Activated CD8-positive, alpha-beta memory T cell treated with anti-CD3 and anti-CD28 coated beads, Interleukin-2, amount 50 U/mL, for 1 hour (primary cell): ENCODE measurements around the gene PRLR.

Experiments
- DNase-seq: peaks from one replicate; pipeline ENCODE4 v3.0.0-alpha.2; 2020; ENCODE audit errors: extremely low read depth

The PRLR gene

DNA sequence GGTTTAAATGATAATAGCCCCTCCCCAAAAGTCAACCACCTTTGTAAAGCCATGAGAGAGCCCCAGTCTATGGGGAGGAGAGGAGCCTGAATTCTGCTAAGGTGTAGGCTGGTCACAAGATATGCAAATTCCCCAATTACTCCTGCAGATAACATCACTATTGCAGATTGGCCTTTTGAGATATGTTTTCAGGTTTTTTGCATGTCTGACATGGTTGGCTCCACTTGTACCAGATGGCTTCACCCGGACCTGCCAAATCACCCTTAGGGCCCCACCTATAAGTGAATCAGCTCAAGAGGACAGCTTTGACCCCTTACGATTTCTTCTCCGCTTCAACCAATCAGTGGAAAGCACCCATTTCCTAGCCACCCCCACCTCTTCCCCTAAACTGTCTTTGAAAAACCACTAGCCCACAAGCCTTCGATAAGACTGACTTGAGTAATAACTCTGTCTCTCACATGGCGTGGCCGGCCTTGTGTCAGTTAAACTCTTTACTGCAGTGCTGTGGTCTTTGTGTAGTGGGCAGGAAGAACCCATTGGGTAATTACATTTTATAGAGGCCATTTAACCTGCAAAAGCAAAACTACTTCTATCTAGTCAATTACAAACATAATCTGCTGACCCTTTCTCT lies 69.7 kb downstream of the PRLR start:
- no peak for DNase-seq

DNA sequence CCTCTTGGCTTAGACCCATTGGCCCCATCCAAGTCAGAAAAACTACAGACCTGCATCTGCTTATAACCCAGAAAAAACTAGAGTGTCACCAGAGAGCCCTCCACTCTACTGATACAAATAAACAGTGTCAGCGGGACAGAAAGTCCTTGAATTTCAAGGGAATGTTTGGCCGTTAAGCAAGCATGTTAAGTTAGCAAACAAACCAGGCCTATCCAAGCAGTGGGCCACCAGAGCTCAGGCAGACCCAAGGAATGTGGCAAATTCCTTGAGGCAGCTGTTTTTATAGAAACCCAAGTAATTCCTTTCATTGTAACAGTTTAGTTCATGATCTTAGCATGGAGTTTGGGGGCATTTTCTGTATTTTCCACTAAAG lies 70.9 kb downstream of the PRLR start:
- DNase-seq, result no peak

- DNase-seq, result no peak
Observed at GRCh38 chr5:35158622-35159369, 71.5 kb downstream of the PRLR start.

GRCh38 chr5:35158204-35158603 lies 72.1 kb downstream of the PRLR start:
- DNase-seq, result no peak

DNA sequence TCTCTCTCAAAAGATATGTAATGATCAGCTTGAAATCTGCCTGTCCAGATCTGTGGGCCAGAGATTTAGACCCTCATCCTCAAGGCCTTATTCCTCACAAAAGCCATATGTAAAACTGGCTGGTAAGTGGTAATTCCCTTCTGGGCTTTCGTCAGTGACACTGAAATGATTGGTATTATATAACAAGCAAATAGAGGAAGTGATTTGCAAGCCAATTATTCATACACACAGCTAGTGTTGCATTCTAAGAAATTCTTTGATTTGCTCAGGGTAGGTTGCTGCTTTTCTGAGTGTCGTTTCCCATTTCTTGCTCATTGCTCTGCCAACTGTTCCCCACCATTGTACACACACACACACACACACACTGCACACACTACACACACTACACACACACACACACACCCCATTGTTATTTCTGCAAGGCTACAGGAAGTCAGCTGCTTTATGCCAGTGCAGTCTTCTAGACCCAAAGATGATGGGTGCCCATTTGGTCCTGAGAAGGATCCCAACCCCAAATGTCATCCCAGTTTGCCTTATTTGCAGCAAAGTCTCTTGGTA lies 76.8 kb downstream of the PRLR start:
- no peak for DNase-seq

DNA sequence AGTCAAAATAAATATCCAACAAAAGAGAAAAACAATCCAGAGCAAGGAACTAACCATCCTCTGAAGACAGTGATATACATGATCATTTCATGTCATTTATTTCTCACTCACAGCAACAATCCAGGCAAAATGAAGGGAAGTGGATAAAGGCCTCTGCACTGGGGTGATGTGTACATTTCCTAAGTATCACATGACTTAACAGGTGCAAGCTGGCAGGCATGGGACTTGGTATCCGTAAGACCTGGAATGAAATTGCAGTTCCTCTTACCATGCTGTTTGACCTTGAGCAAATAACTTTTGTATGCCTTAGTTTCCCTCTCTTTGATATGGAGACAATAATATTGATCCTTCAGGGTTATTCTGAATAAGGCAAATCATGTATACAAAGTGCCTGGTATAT lies 77.6 kb downstream of the PRLR start:
- no peak for DNase-seq

DNA sequence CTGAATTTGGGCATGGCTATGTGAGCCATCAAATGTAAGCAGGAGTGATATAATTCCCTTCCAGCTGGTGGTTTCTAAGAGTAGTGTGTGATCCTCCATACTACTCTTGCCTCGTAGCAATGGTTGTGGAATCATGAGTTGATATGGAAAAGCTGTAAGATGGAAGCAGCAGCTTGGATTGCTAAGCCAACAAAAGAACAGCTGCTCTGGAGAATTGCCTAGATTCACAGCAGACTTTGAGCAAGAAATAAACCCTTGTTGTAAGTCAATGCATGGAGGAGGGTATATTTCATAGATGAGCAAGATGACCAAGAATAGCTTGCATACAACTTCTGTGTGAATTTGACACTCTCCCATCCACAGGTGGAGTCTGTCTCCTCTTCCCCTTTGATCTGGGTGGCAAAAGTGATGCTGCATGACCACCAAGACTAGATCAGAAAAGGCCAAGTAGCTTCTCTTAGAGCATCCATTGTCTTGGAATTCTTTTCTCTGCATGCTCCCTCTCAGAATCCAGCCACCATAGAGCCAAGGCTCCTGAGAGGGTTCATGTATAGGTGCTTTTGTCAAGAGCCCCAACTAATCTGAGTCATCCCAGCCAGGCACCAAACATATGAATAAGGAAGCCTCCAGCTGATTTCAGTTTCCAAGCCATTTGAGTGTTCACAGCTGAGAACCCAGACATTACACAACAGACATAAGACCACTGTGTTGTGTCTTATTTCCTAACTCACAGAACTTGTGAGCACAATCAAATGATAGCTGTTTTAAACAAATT lies 79.0 kb downstream of the PRLR start:
- DNase-seq, result no peak

DNA sequence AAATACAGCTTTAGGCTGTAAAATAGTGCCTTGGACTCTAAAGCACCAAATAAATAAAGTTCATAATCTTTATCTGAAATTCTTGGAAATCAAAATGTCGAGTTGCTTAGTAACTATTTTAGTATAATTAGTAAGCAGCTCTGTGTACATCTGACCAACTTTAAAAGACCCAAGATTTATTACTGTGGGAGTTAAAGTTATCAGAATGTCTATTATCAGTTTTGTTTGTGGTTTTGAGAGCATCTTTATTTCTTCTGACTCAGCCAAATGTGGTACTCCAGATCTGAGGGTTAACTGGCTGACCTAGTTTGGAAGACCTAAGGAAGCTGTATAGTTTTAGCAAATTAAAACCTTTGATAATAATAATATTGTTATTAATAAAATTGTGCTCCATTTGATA lies 81.2 kb downstream of the PRLR start:
- no peak for DNase-seq

DNA sequence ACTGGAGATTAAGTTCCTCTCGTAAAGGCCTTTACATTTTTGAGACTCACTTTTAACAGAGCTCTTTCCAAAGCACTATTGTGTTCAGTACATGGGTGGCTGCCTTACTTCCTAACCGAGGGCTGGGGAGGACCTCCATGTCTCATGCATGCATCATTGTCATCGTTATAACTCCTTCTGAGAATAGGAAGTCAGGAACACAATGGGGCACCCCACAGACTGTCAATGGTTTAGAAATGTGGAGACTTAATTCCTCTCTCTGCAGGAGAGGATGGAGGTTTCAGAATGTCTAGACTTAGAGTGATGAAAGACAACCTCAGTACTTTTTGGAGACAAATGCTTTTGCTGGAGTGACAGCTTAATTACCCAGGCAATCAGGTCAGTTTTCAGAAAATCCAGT lies 83.9 kb downstream of the PRLR start:
- no peak for DNase-seq

- DNase-seq, result no peak
Observed at GRCh38 chr5:35145691-35146317, 84.5 kb downstream of the PRLR start.

GRCh38 chr5:35145012-35145411 lies 85.3 kb downstream of the PRLR start:
- DNase-seq, result no peak

- DNase-seq, result no peak
Observed at GRCh38 chr5:35143841-35144240, 86.4 kb downstream of the PRLR start.

GRCh38 chr5:35141739-35142138 lies 88.5 kb downstream of the PRLR start:
- DNase-seq, result no peak

DNA sequence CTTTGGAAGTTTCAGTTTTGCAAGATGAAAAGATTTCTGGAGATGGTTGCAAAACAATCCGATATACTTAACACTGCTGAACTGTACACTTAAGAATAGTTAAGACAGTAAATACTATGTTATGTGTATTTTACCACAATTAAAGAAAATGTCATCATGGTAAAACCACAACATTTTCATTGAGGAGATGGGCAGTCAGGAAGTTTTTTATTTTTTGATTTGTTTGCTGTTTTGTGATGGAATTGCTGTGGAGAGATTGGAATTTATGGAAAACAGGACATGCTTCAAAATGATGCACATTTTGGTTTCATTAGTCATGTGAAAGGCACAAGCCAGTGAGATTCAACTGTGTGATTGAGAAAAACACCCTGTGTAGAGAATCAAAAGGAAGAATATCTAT lies 92.1 kb downstream of the PRLR start:
- DNase-seq, result no peak

GRCh38 chr5:35136386-35136785 lies 93.9 kb downstream of the PRLR start:
- DNase-seq, result no peak

- no peak for DNase-seq
Observed at GRCh38 chr5:35135239-35135700, 95.0 kb downstream of the PRLR start.

GRCh38 chr5:35134278-35135030 lies 95.8 kb downstream of the PRLR start:
- no peak for DNase-seq

GRCh38 chr5:35133186-35133585 lies 97.1 kb downstream of the PRLR start:
- no peak for DNase-seq

GRCh38 chr5:35131723-35132122 lies 98.6 kb downstream of the PRLR start:
- DNase-seq, result no peak

DNA sequence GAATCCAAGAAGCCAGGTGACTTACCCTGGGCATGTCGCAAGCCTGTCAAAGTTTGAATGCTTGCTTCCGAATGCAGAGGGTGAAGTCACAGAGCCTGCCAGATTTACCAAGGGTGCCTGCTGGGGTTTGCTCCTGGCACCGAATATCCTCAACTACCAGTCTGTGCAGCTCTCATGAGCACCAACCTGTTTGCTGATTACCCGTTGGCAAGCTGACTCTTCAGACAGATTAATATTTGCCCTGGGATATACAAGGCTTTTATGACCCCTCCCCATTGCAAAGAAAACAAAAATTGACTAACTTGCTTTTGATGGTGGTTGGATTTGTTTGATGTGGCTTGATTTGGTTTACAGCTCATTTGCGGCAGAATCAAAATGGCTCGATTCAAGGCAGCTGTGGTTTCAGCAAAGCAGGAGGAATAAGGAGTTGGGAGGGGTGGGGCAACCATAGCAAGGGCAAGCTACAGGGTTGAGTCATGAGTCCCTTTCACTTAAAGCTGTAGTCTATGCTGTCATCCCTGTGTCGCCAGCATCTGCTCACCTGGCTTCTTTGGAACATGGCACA lies 100.3 kb downstream of the PRLR start:
- peak; percentile 5 for DNase-seq

DNA sequence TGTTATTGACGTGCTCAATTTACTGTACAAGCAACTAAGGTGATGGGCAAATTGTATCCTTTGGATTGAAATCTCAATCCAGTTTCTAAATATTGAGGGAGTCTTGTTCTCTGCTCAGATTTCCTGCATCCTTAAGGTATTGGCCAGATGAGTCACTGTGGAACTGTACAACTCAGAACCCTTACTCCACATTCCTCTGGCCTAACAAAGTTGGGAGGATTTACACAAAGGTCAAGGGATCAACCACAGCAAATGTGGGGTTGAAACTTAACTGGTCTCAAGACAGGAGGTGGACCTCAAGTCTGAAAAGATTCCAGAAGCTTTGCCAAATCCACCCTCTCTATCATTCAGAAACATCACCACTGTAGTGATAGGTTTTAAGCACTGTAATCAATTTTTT lies 101.0 kb downstream of the PRLR start:
- no peak for DNase-seq
